ENCODE measurements around the gene TET1. TPM values are rescaled to one million over a fixed set of nuclear protein-coding genes. Genes with fewer than 3 reads are reported as not detected.

The TET1 gene
- polyA plus RNA-seq, 3 donors: 0.01 to 0.08 (median 0.06) TPM

- WGBS (ENCODE audit: insufficient coverage): no CpG with 5 or more reads among the region's 6 CpGs
- Mint-ChIP-seq H3K4me1 (no peaks in the 10 kb centered on the region), H3K27me3 (ENCODE audit: low read depth in 3 of 3) (peaks cover 27 to 44% (median 28%) of the 10 kb centered on the region in 3 donors), H3K36me3 (no peaks in the 10 kb centered on the region), H3K4me3 (no peak overlapping the region), H3K9me3 (peaks cover 0 to 3% (median 0%) of the 10 kb centered on the region in 7 donors), H3K27ac (no peak overlapping the region)
- Histone ChIP-seq H4K20me1 (ENCODE audit: insufficient read depth, low read length) (no peaks in the 10 kb centered on the region), H3K36me3 (replicated peaks in 1 of 2; ENCODE audit: control insufficient read depth in 1 of 2, insufficient read depth in 2 of 2, low read length in 2 of 2) (no peaks in the 10 kb centered on the region), H3K4me2 (replicated peaks; ENCODE audit: extremely low read depth, low read length, poor library complexity, severe bottlenecking) (no peak overlapping the region), H3K9me3 (replicated peaks in 1 of 2; ENCODE audit: control insufficient read depth in 1 of 2, insufficient read depth in 1 of 2, low read length in 2 of 2) (no peaks in the 10 kb centered on the region), H2AFZ (ENCODE audit: insufficient read depth, low read depth, low read length, poor library complexity, severe bottlenecking) (no peak overlapping the region), H3K27me3 (ENCODE audit: control insufficient read depth in 2 of 2, insufficient read depth in 2 of 2, low read length in 2 of 2) (peaks cover 3 to 18% of the 10 kb centered on the region in 2 donors), H3K27ac (ENCODE audit: low read depth in 1 of 2, low read length in 2 of 2) (no peak overlapping the region), H3K79me2 (ENCODE audit: insufficient read depth, low read length) (no peaks in the 10 kb centered on the region), H3K4me3 (replicated peaks in 1 of 3; ENCODE audit: low read depth in 2 of 3, low read length in 3 of 3) (no peak overlapping the region), H3K4me1 (ENCODE audit: control insufficient read depth in 1 of 2, insufficient read depth in 2 of 2, low read length in 2 of 2) (no peaks in the 10 kb centered on the region), H3K9ac (ENCODE audit: insufficient read depth, low read length, poor library complexity, severe bottlenecking) (no peak overlapping the region)
- no peak for TF ChIP-seq CTCF (IDR thresholded peaks at IDR 0.05)
- DNase-seq: no peak
- intact Hi-C loops (cut with micrococcal nuclease): no loop called here
Measured at GRCh38 chr10:68553138-68553537, 7.0 kb upstream of the TET1 start.

- Histone ChIP-seq H3K9ac (ENCODE audit: insufficient read depth, low read length, poor library complexity, severe bottlenecking) (no peak overlapping the region), H3K79me2 (ENCODE audit: insufficient read depth, low read length) (no peaks in the 10 kb centered on the region), H3K27me3 (ENCODE audit: control insufficient read depth in 2 of 2, insufficient read depth in 2 of 2, low read length in 2 of 2) (peaks cover 6 to 22% of the 10 kb centered on the region in 2 donors), H3K9me3 (replicated peaks in 1 of 2; ENCODE audit: control insufficient read depth in 1 of 2, insufficient read depth in 1 of 2, low read length in 2 of 2) (no peaks in the 10 kb centered on the region), H3K27ac (ENCODE audit: low read depth in 1 of 2, low read length in 2 of 2) (no peak overlapping the region), H2AFZ (ENCODE audit: insufficient read depth, low read depth, low read length, poor library complexity, severe bottlenecking) (no peak overlapping the region), H3K4me3 (replicated peaks in 1 of 3; ENCODE audit: low read depth in 2 of 3, low read length in 3 of 3) (no peak overlapping the region), H3K36me3 (replicated peaks in 1 of 2; ENCODE audit: control insufficient read depth in 1 of 2, insufficient read depth in 2 of 2, low read length in 2 of 2) (no peaks in the 10 kb centered on the region), H3K4me1 (ENCODE audit: control insufficient read depth in 1 of 2, insufficient read depth in 2 of 2, low read length in 2 of 2) (no peaks in the 10 kb centered on the region), H3K4me2 (replicated peaks; ENCODE audit: extremely low read depth, low read length, poor library complexity, severe bottlenecking) (no peak overlapping the region), H4K20me1 (ENCODE audit: insufficient read depth, low read length) (no peaks in the 10 kb centered on the region)
- no peaks in the 10 kb centered on the region for H3K36me3 Mint-ChIP-seq
- no peaks in the 10 kb centered on the region for H3K4me1 Mint-ChIP-seq
- H3K4me3 Mint-ChIP-seq: no peak overlapping the region
- 100% methylated on average over 1 of the region's 3 CpGs for WGBS (ENCODE audit: insufficient coverage)
- intact Hi-C loops (cut with micrococcal nuclease): no loop called here
- peaks cover 0 to 3% (median 0%) of the 10 kb centered on the region in 7 donors for H3K9me3 Mint-ChIP-seq
- no peak overlapping the region for H3K27ac Mint-ChIP-seq
- no peak for DNase-seq
- peaks cover 32 to 47% (median 32%) of the 10 kb centered on the region in 3 donors for H3K27me3 Mint-ChIP-seq (ENCODE audit: low read depth in 3 of 3)
- TF ChIP-seq CTCF (IDR thresholded peaks at IDR 0.05): no peak
Measured at GRCh38 chr10:68553599-68553998, 6.5 kb upstream of the TET1 start.

All from CD14-positive monocyte (primary cell).